HCT116 (cell line): ENCODE results near the gene CARMIL1. TPM values are rescaled to one million over a fixed set of nuclear protein-coding genes. Genes with fewer than 3 reads are reported as not detected.

Experiments
- ATAC-seq: fragments of 200-7000 bp; cut with Tn5 transposase; 2 replicates; pipeline ENCODE4 v1.9.1; 2020; ENCODE audit warnings: mild to moderate bottlenecking, moderate library complexity
- BruUV-seq: library from RNA; stranded (reverse); fragments of 400-500 nt; replicated peaks from 2 replicates; lab custom pipeline; 2021; lab: Mats Ljungman, UMichigan
- CTCF ChIA-PET: fragments of 300-600 bp; sonication (Branson Sonifier 250); formaldehyde crosslinking; loops from one replicate; lab custom pipeline; 2021; ENCODE audit warnings: antibody characterized with exemption; lab: Charles Lee
- POLR2A ChIA-PET: fragments of 300-600, 350-600 bp; sonication (Branson Sonifier 250); formaldehyde crosslinking; loops from one replicate; lab custom pipeline; 2021; ENCODE audit warnings: antibody characterized with exemption; lab: Charles Lee
- RAD21 ChIA-PET, 2 experiments: fragments of 300-600 bp; sonication (Branson Sonifier 250); formaldehyde crosslinking; loops; one replicate each; lab custom pipeline; 2023; ENCODE audit warnings: low total read pairs in 2 of 2; ENCODE audit not compliant: uncharacterized antibody in 2 of 2, unreplicated experiment in 2 of 2, low non-redundant PET in 1 of 2; lab: Charles Lee
- DNase-seq: peaks from one replicate; pipeline ENCODE4 v3.0.0-alpha.2; 2010; ENCODE audit warnings: low read depth, low spot score
- H2AFZ ChIP-seq: fragments of 200-600 bp; shearing (Covaris generic), sonication (generic); 2 replicates; pipeline ENCODE4 v1.6.1; 2017; ENCODE audit warnings: low read depth, mixed run types, mixed read lengths, antibody characterized with exemption, low read length; ENCODE audit not compliant: poor library complexity, severe bottlenecking
- H3K27ac ChIP-seq: 2 replicates; pipeline ENCODE4 v1.5.1; 2012; ENCODE audit warnings: low read depth, low read length
- H3K27me3 ChIP-seq: fragments of 200-600 bp; sonication (generic); 2 replicates; pipeline ENCODE4 v1.6.1; 2016; ENCODE audit warnings: mixed run types, low read length, mixed read lengths; ENCODE audit not compliant: insufficient read depth
- H3K36me3 ChIP-seq, 2 experiments: fragments of 200-500 bp in 1 of 2; fragments of 200-600 bp in 1 of 2; sonication (Bioruptor generic) in 1 of 2; sonication (generic) in 1 of 2; 2 replicates each; pipeline versions ENCODE4 v1.5.1 to v1.6.1; 2014 to 2016; ENCODE audit warnings: low read length in 2 of 2, inconsistent platforms in 1 of 2, mixed read lengths in 1 of 2, mixed run types in 1 of 2; ENCODE audit not compliant: insufficient read depth in 2 of 2, control insufficient read depth in 1 of 2
- H3K4me1 ChIP-seq, 2 experiments: fragments of 200-600 bp in 1 of 2; sonication (generic) in 1 of 2; 2 replicates each; pipeline versions ENCODE4 v1.5.1 to v1.6.1; 2012 to 2017; ENCODE audit warnings: low read length in 2 of 2, inconsistent platforms in 1 of 2, mild to moderate bottlenecking in 1 of 2, mixed read lengths in 1 of 2, mixed run types in 1 of 2, moderate library complexity in 1 of 2; ENCODE audit not compliant: insufficient read depth in 2 of 2, control insufficient read depth in 1 of 2
- H3K4me2 ChIP-seq: fragments of 200-600 bp; sonication (generic); 2 replicates; pipeline ENCODE4 v1.6.1; 2017; ENCODE audit warnings: mixed run types, low read length, mixed read lengths
- H3K4me3 ChIP-seq, 2 experiments: fragments of 200-600 bp in 1 of 2; sonication (generic) in 1 of 2; replicated peaks in 1 of 2; 2 replicates each; pipeline ENCODE4 v1.5.1; 2011 to 2016; ENCODE audit warnings: low read length in 2 of 2, control low read depth in 1 of 2, low read depth in 1 of 2, mild to moderate bottlenecking in 1 of 2, mixed read lengths in 1 of 2, mixed run types in 1 of 2
- H3K79me2 ChIP-seq: fragments of 200-600 bp; sonication (generic); 2 replicates; pipeline ENCODE4 v1.6.1; 2017; ENCODE audit warnings: mild to moderate bottlenecking, mixed run types, low read length, moderate library complexity, mixed read lengths; ENCODE audit not compliant: insufficient read depth
- H3K9ac ChIP-seq: fragments of 200-600 bp; sonication (generic); 2 replicates; pipeline ENCODE4 v1.6.1; 2016; ENCODE audit warnings: low read length, mixed read lengths
- H3K9me2 ChIP-seq: fragments of 200-600 bp; sonication (generic), shearing (Covaris generic); 2 replicates; pipeline ENCODE4 v1.6.1; 2017; ENCODE audit warnings: mixed run types, mild to moderate bottlenecking, moderate library complexity; ENCODE audit not compliant: insufficient read depth
- H3K9me3 ChIP-seq, 2 experiments: fragments of 200-500 bp in 1 of 2; fragments of 200-600 bp in 1 of 2; sonication (Bioruptor generic) in 1 of 2; sonication (generic) in 1 of 2; 2 replicates each; pipeline ENCODE4 v1.6.1; 2014 to 2017; ENCODE audit warnings: low read length in 2 of 2, mixed read lengths in 2 of 2, inconsistent platforms in 1 of 2, low read depth in 1 of 2, mild to moderate bottlenecking in 1 of 2, mixed run types in 1 of 2, moderate library complexity in 1 of 2; ENCODE audit not compliant: control insufficient read depth in 1 of 2, insufficient read depth in 1 of 2
- H4K20me1 ChIP-seq: fragments of 200-600 bp; sonication (generic), shearing (Covaris generic); 2 replicates; pipeline ENCODE4 v1.6.1; 2017; ENCODE audit warnings: mixed run types, mild to moderate bottlenecking, moderate library complexity; ENCODE audit not compliant: insufficient read depth
- ELF1 ChIP-seq: IDR thresholded peaks from 2 replicates; pipeline ENCODE4 v1.6.1; 2012; ENCODE audit warnings: low read depth, borderline replicate concordance
- RAD21 ChIP-seq: IDR thresholded peaks from 2 replicates; pipeline ENCODE4 v1.6.1; 2012; ENCODE audit warnings: low read depth, mild to moderate bottlenecking
- YY1 ChIP-seq: IDR thresholded peaks from 2 replicates; pipeline ENCODE4 v1.6.1; 2011; ENCODE audit warnings: low read length, low read depth, moderate library complexity, mild to moderate bottlenecking; ENCODE audit not compliant: insufficient replicate concordance; ENCODE audit errors: extremely low read depth
- ZNF274 ChIP-seq: fragments of 200-500 bp; sonication (Bioruptor generic); IDR thresholded peaks from 2 replicates; pipeline ENCODE4 v1.6.1; 2014; ENCODE audit warnings: mild to moderate bottlenecking, low read depth, low read length, inconsistent platforms
- intact Hi-C: fragments of 100-400 bp; cut with micrococcal nuclease; formaldehyde crosslinking; loops from 2 replicates; pipeline ENCODE4 v1.10.0; 2022
- total RNA-seq: library from RNA; stranded (reverse); gene quantifications from one replicate; pipeline ENCODE4 v1.2.1, GENCODE V29; 2021; ENCODE audit not compliant: unreplicated experiment
- TF ChIP-seq, protein P1 (sequence below): IDR thresholded peaks from 2 replicates; pipeline ENCODE4 v1.6.1; 2011; ENCODE audit warnings: mild to moderate bottlenecking, low read length, moderate library complexity; ENCODE audit not compliant: insufficient replicate concordance; ENCODE audit errors: extremely low read depth
- TF ChIP-seq, protein P2 (sequence below): IDR thresholded peaks from 2 replicates; pipeline ENCODE4 v1.6.1; 2012

The CARMIL1 gene
- total RNA-seq, 1 experiment from 2014 or later: 21.7 TPM

DNA sequence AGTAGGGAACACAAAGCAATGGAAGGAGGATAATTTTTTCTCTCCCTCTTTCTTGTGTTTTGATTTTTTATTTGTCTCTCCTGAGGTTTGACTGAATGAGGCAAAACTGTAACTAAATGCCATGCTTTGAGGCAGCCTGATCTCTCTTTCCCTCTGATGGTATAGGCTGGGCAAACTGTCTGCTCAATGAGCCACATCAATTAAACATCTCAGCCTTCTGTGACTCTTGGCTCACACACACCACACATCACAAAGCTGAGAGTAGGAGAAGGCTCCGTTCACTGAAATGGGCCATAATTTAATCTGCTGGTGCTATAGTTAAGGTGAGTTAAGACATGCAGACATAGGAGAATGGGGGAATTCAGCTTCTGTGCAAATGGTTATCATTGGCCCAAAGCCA, 344.7 kb downstream of the CARMIL1 start:
- ChIA-PET CTCF (no interaction called here), RAD21 (no interaction called here), POLR2A (no interaction called here)
- BruUV-seq: no TSS peak
- Histone ChIP-seq H3K27me3 (no peaks in the 10 kb centered on the region), H2AFZ (no peak overlapping the region), H3K36me3 (no peaks in the 10 kb centered on the region), H3K79me2 (no peaks in the 10 kb centered on the region), H3K4me2 (no peak overlapping the region), H3K9ac (no peak overlapping the region), H4K20me1 (no peaks in the 10 kb centered on the region), H3K27ac (no peak overlapping the region), H3K4me1 (no peaks in the 10 kb centered on the region), H3K9me3 (no peaks in the 10 kb centered on the region), H3K9me2 (no peaks in the 10 kb centered on the region), H3K4me3 (no peak overlapping the region)
- intact Hi-C loops: no loop called here
- TF ChIP-seq ZNF274 (no peak), YY1 (no peak), ELF1 (no peak), RAD21 (no peak)
- TF ChIP-seq, protein P1, sequence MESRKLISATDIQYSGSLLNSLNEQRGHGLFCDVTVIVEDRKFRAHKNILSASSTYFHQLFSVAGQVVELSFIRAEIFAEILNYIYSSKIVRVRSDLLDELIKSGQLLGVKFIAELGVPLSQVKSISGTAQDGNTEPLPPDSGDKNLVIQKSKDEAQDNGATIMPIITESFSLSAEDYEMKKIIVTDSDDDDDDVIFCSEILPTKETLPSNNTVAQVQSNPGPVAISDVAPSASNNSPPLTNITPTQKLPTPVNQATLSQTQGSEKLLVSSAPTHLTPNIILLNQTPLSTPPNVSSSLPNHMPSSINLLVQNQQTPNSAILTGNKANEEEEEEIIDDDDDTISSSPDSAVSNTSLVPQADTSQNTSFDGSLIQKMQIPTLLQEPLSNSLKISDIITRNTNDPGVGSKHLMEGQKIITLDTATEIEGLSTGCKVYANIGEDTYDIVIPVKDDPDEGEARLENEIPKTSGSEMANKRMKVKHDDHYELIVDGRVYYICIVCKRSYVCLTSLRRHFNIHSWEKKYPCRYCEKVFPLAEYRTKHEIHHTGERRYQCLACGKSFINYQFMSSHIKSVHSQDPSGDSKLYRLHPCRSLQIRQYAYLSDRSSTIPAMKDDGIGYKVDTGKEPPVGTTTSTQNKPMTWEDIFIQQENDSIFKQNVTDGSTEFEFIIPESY: no peak
- no peak for ATAC-seq
- no peak for DNase-seq

DNA sequence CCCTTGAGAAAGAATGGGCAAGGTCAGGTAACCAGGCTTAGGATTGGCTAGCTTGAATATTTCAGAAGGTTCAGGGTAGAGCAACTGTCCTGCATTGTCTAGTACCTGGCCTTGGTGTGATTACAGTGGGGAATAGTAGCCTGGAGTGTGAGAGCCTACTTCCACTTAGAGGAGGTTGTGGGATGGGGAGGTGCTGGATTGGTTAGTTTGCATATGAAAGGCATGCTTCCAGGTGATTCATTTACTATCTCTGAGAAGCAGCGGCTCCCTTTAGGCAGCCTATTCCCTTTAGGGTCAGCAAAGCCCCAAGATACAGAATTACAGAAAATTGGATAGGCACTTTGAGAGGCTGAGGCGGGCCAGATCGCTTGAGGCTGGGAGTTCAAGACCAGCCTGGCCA, 347.8 kb downstream of the CARMIL1 start:
- no TSS peak for BruUV-seq
- Histone ChIP-seq H4K20me1 (no peaks in the 10 kb centered on the region), H3K9me2 (no peaks in the 10 kb centered on the region), H3K27me3 (peaks cover 16% of the 10 kb centered on the region; the same call in 1 of the 2 replicates), H3K4me3 (no peak overlapping the region), H2AFZ (no peak overlapping the region), H3K27ac (no peak overlapping the region), H3K9ac (no peak overlapping the region), H3K79me2 (no peaks in the 10 kb centered on the region), H3K4me2 (no peak overlapping the region), H3K36me3 (no peaks in the 10 kb centered on the region), H3K4me1 (no peaks in the 10 kb centered on the region), H3K9me3 (no peaks in the 10 kb centered on the region)
- ChIA-PET RAD21 (no interaction called here), POLR2A (no interaction called here), CTCF (no interaction called here)
- TF ChIP-seq, protein P2, sequence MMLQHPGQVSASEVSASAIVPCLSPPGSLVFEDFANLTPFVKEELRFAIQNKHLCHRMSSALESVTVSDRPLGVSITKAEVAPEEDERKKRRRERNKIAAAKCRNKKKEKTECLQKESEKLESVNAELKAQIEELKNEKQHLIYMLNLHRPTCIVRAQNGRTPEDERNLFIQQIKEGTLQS: no peak
- intact Hi-C loops: no loop called here
- no peak for DNase-seq
- no peak for ATAC-seq
